Measurements from ENCODE around the gene FXYD6.

- TF ChIP-seq REST (IDR thresholded peaks at IDR 0.05) (no peak), MAX (IDR thresholded peaks at IDR 0.05) (no peak), TAF1 (conservative IDR thresholded peaks at IDR 0.05) (no peak), CTCF (IDR thresholded peaks at IDR 0.05; ENCODE audit: low read depth, low read length, missing input control) (no peak), SP1 (IDR thresholded peaks at IDR 0.05) (no peak), FOXA1 (IDR thresholded peaks at IDR 0.05) (no peak), YY1 (IDR thresholded peaks at IDR 0.05) (no peak), FOXA2 (IDR thresholded peaks at IDR 0.05) (no peak), HNF4A (conservative IDR thresholded peaks at IDR 0.05) (no peak), ZBTB33 (IDR thresholded peaks at IDR 0.05) (no peak), RXRA (IDR thresholded peaks at IDR 0.05) (no peak), JUND (IDR thresholded peaks at IDR 0.05) (no peak), RAD21 (IDR thresholded peaks at IDR 0.05) (no peak)
Observed at GRCh38 chr11:117837791-117838190, 38.7 kb downstream of the FXYD6 start.
